Measurements from ENCODE around the gene NEK4. TPM values are rescaled to one million over a fixed set of nuclear protein-coding genes. Genes with fewer than 3 reads are reported as not detected.
A peak's percentile ranks its signal among the peaks of the same experiment; 100 is the strongest.

NEK4 gene
- total and polyA plus RNA-seq, 10 of the 15 experiments (the other 5 are each of a cell fraction or from before 2014, with no cell fraction given), result 7.0 to 29.1 (median 16.4) TPM

DNA sequence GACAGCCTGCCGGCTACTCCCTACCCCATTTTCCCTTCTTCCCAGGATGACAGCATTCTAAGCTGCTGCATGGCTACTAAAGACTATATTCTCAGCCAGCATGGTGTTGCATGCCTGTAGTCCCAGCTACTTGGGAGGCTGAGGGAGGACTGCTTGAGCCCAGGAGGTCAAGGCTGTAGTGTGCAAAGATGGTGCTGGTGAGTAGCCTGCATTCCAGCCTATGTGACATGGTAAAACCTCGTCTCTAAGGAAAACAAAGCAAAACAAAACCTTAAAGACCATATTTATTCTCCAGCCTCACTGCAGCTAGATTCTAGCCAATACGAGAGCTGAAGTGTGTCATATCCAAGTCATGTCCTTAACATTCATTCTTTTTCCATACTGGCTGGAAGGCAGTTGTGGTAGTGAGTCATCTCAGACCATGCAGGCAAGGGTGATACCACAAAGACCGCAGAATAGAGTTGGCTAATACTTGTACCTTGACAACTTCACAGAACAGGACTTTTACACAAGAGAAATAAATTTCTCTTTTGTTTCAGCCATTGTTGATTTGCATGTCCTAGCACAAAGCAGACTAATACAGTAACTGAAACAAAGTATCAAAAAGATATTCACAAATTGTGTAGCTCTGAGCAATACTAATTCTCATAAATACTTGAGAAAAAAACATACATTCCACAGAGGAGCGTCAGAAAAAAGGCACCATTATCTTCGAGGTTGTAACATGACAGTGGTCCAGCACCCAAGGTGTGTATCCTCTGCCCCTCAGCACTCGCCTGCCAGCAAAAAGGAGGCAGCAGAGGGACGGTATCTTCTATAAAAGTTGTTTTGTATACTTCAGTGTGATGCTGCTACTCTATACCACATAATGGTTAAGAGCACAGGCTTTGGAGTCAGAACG is 99.9 kb downstream of the NEK4 start (continued):
- TF ChIP-seq, protein P1, sequence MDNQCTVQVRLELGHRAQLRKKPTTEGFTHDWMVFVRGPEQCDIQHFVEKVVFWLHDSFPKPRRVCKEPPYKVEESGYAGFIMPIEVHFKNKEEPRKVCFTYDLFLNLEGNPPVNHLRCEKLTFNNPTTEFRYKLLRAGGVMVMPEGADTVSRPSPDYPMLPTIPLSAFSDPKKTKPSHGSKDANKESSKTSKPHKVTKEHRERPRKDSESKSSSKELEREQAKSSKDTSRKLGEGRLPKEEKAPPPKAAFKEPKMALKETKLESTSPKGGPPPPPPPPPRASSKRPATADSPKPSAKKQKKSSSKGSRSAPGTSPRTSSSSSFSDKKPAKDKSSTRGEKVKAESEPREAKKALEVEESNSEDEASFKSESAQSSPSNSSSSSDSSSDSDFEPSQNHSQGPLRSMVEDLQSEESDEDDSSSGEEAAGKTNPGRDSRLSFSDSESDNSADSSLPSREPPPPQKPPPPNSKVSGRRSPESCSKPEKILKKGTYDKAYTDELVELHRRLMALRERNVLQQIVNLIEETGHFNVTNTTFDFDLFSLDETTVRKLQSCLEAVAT (IDR thresholded peaks at IDR 0.05), result peak; percentile 88

DNA sequence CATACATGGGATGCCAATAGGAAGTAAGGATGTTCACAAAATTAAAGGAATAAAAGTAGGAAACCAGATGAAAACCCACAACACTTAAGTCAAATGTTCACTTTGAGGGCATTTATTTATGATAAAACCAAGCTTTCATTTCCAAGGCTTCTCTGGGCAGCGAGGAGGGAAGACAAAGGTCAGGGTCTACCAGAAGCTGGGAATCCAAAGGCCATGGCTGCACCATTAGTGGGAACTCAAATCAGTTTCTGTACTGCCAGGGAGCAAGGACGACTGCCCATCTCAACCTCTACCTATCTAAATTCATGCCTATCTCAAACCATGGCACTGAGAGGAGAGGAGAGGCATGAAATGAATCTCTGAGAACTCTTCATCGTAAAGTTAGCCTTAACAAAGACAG is 107.6 kb downstream of the NEK4 start:
- no peaks in the 10 kb centered on the region for H3K9me3 ChIP-seq (replicated peaks; ENCODE audit: control insufficient read depth, insufficient read depth, low read length)
- no peak overlapping the region for H3K27ac ChIP-seq (ENCODE audit: control insufficient read depth, insufficient read depth)
- no peak overlapping the region for H3K4me3 ChIP-seq
- peaks cover 10 to 19% of the 10 kb centered on the region in 2 experiments for H3K36me3 ChIP-seq (ENCODE audit: control insufficient read depth in 2 of 2, insufficient read depth in 2 of 2, low read length in 1 of 2)
- FAIRE-seq (no peak), ATAC-seq (no peak), DNase-seq (ENCODE audit: low read depth, low spot score) (no peak)
- WGBS (ENCODE audit: insufficient coverage, insufficient replicate concordance, low lambda C conversion rate, missing lambda C conversion rate), result 47% methylated on average over 3 of the region's 3 CpGs
- ChIA-PET POLR2A (interaction anchor here (0.6 kb wide), 2 partner anchors 125 to 127 kb away, joined by 3 read pairs; partner anchors contain the start of gene UQCC5), CTCF (interaction anchor here (1.0 kb wide), 1 partner anchor 16 kb away, joined by 3 read pairs; no protein-coding TSS in a partner anchor), SMC1A (ENCODE audit: uncharacterized antibody, unreplicated experiment) (no interaction called here), RAD21 (ENCODE audit: unreplicated experiment) (no interaction called here)
- H4K20me1 ChIP-seq (ENCODE audit: control insufficient read depth, insufficient read depth), result no peaks in the 10 kb centered on the region
- no peak overlapping the region; the same call in 1 of the 2 replicates for H3K9ac ChIP-seq (ENCODE audit: control insufficient read depth, insufficient read depth, low read length)
- no peaks in the 10 kb centered on the region for H3K4me1 ChIP-seq (ENCODE audit: control insufficient read depth, insufficient read depth, low read length)
- H3K79me2 ChIP-seq (ENCODE audit: control insufficient read depth, insufficient read depth, low read length), result no peaks in the 10 kb centered on the region
- no peak for TF ChIP-seq TCF12 (IDR thresholded peaks at IDR 0.05; ENCODE audit: low read depth, low read length)
- no peak for TF ChIP-seq STAT1 (conservative IDR thresholded peaks at IDR 0.05)
- TF ChIP-seq TARDBP (IDR thresholded peaks at IDR 0.05; ENCODE audit: borderline replicate concordance), result no peak
- TF ChIP-seq, protein P2, sequence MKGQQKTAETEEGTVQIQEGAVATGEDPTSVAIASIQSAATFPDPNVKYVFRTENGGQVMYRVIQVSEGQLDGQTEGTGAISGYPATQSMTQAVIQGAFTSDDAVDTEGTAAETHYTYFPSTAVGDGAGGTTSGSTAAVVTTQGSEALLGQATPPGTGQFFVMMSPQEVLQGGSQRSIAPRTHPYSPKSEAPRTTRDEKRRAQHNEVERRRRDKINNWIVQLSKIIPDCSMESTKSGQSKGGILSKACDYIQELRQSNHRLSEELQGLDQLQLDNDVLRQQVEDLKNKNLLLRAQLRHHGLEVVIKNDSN (IDR thresholded peaks at IDR 0.05; ENCODE audit: borderline replicate concordance, extremely low read length, insufficient read depth, low read depth, low read length), result no peak
- no peak for TF ChIP-seq NFYA (IDR thresholded peaks at IDR 0.05; ENCODE audit: borderline replicate concordance, low read depth, low read length)
- TF ChIP-seq, protein P3, sequence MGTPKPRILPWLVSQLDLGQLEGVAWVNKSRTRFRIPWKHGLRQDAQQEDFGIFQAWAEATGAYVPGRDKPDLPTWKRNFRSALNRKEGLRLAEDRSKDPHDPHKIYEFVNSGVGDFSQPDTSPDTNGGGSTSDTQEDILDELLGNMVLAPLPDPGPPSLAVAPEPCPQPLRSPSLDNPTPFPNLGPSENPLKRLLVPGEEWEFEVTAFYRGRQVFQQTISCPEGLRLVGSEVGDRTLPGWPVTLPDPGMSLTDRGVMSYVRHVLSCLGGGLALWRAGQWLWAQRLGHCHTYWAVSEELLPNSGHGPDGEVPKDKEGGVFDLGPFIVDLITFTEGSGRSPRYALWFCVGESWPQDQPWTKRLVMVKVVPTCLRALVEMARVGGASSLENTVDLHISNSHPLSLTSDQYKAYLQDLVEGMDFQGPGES (IDR thresholded peaks at IDR 0.05), result no peak
- no peaks in the 10 kb centered on the region for H3K27me3 ChIP-seq (replicated peaks in 1 of 2; ENCODE audit: control insufficient read depth in 2 of 2, insufficient read depth in 2 of 2, low read length in 1 of 2)
- H2AFZ ChIP-seq (ENCODE audit: control insufficient read depth, low read depth, low read length), result no peak overlapping the region
- in situ Hi-C loops (cut with MboI) (no loop called here), intact Hi-C loops (cut with micrococcal nuclease; ENCODE audit: unreplicated experiment) (no loop called here)
- no TSS peak for BruUV-seq (replicated peaks)
- H3K4me2 ChIP-seq (ENCODE audit: control insufficient read depth, insufficient read depth), result no peak overlapping the region

All from GM12878 (cell line).